Measurements from ENCODE around the gene ZNF385D. TPM values are rescaled to one million over a fixed set of nuclear protein-coding genes. Genes with fewer than 3 reads are reported as not detected.

The ZNF385D gene
- total RNA-seq, 1 donor from 2014 or later: 2.9 TPM

- no peak overlapping the region for H3K27ac ChIP-seq
- no peak for ATAC-seq
- H3K36me3 ChIP-seq: no peaks in the 10 kb centered on the region
- H3K4me1 ChIP-seq: no peaks in the 10 kb centered on the region
- H3K4me3 ChIP-seq: no peak overlapping the region
- no peaks in the 10 kb centered on the region for H3K9me3 ChIP-seq
- TF ChIP-seq CTCF (IDR thresholded peaks at IDR 0.05): no peak
- intact Hi-C loops (cut with DNase I): no loop called here
- DNase-seq: no peak
- no peaks in the 10 kb centered on the region for H3K27me3 ChIP-seq (ENCODE audit: low read depth)
Observed at GRCh38 chr3:21543380-21544075, 207.5 kb downstream of the ZNF385D start.

- no peaks in the 10 kb centered on the region for H3K4me1 ChIP-seq
- no peak for TF ChIP-seq CTCF (IDR thresholded peaks at IDR 0.05)
- no peak overlapping the region for H3K27ac ChIP-seq
- no peaks in the 10 kb centered on the region for H3K27me3 ChIP-seq (ENCODE audit: low read depth)
- DNase-seq (no peak), ATAC-seq (no peak)
- intact Hi-C loops (cut with DNase I): no loop called here
- no peaks in the 10 kb centered on the region for H3K9me3 ChIP-seq
- H3K36me3 ChIP-seq: no peaks in the 10 kb centered on the region
- no peak overlapping the region for H3K4me3 ChIP-seq
Observed at GRCh38 chr3:21542656-21543379, 208.2 kb downstream of the ZNF385D start.

- no peak for TF ChIP-seq CTCF (IDR thresholded peaks at IDR 0.05)
- intact Hi-C loops (cut with DNase I): no loop called here
- H3K27ac ChIP-seq: no peak overlapping the region
Observed at GRCh38 chr3:21540265-21540664, 210.7 kb downstream of the ZNF385D start.

GRCh38 chr3:21534462-21534861 is 216.5 kb downstream of the ZNF385D start:
- intact Hi-C loops (cut with DNase I): no loop called here
- Histone ChIP-seq H3K9me3 (no peaks in the 10 kb centered on the region), H3K27ac (no peak overlapping the region), H3K27me3 (ENCODE audit: low read depth) (no peaks in the 10 kb centered on the region), H3K4me1 (no peaks in the 10 kb centered on the region), H3K36me3 (no peaks in the 10 kb centered on the region), H3K4me3 (no peak overlapping the region)
- DNase-seq (no peak), ATAC-seq (no peak)
- TF ChIP-seq CTCF (IDR thresholded peaks at IDR 0.05): no peak

More at GRCh38 chr3:21540265-21540664, 210.7 kb downstream of the ZNF385D start:
- Histone ChIP-seq H3K9me3 (no peaks in the 10 kb centered on the region), H3K4me3 (no peak overlapping the region), H3K27me3 (ENCODE audit: low read depth) (no peaks in the 10 kb centered on the region), H3K36me3 (no peaks in the 10 kb centered on the region), H3K4me1 (no peaks in the 10 kb centered on the region)
- DNase-seq (no peak), ATAC-seq (no peak)

- H3K4me1 ChIP-seq: no peaks in the 10 kb centered on the region
- H3K36me3 ChIP-seq: no peaks in the 10 kb centered on the region
- H3K27ac ChIP-seq: no peak overlapping the region
- no peak for ATAC-seq
- H3K4me3 ChIP-seq: no peak overlapping the region
- no peaks in the 10 kb centered on the region for H3K9me3 ChIP-seq
- TF ChIP-seq CTCF (IDR thresholded peaks at IDR 0.05): no peak
- intact Hi-C loops (cut with DNase I): no loop called here
- no peak for DNase-seq
- no peaks in the 10 kb centered on the region for H3K27me3 ChIP-seq (ENCODE audit: low read depth)
Observed at GRCh38 chr3:21533002-21533401, 218.0 kb downstream of the ZNF385D start.
